GM15510 (cell line): ENCODE results near the gene RIMBP2.

ENCODE experiments used
- POLR2A ChIP-seq: IDR thresholded peaks from 3 replicates; pipeline ENCODE4 v1.6.1; 2011; ENCODE audit warnings: borderline replicate concordance; ENCODE audit not compliant: insufficient read length; ENCODE audit errors: extremely low read depth

The RIMBP2 gene

GRCh38 chr12:130477266-130477665 is 238.8 kb downstream of the RIMBP2 start:
- TF ChIP-seq POLR2A = no peak

DNA sequence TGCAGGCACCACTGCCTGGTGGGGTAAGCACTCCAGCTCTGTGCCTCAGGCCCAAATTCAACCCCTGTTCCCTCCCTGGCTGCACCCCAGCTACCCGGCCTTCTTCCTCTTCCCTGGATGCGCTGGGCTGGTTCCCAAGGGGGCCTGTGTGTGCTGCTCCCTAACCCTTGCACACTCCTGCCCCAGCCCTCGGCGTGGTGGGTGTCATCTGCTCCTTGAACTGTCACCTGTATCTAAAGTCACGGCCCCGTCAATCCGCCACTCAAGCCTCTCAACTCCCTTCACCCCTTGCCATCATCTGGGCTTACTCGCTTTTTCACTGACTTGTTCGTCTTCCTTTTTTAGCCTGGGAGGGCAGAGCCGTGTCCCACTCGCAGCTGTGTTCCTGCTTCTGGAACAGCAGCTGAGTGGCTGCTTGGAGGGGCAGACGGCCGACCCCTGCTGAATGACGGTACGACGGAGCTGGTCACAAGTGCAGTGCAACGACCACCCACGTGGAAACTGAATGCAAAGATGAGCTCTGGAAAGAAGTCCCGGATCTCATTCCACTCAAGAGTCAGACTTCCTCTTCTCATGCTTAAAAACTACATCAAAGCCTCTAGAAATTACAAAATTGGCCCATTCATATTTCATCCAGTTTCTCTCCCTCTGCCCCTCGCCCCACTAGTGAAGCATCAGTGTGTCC is 239.5 kb downstream of the RIMBP2 start:
- no peak for TF ChIP-seq POLR2A

- no peak for TF ChIP-seq POLR2A
These were observed 241.4 kb downstream of the RIMBP2 start for GRCh38 chr12:130474599-130475269.

- no peak for TF ChIP-seq POLR2A
These were observed 242.8 kb downstream of the RIMBP2 start for GRCh38 chr12:130473266-130473665.

DNA sequence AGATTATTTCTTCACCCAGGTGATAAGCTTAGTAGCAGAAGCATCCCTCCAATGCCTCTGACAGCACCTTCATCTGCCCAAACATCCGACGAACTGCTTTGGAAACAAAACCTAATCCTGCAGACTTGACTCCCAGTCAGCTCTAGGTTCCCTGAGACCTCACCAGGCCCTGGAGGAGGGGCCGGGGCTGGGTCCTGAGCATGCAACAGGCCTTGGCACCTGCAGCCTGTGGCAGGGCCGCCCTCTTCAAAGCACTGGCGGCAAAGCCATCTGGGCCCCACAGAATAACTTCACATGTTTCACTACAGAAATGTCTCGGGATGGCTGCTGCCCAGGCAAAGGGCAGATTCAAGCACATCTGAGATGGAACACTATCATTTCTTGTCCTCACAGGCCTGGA is 245.1 kb downstream of the RIMBP2 start:
- no peak for TF ChIP-seq POLR2A

DNA sequence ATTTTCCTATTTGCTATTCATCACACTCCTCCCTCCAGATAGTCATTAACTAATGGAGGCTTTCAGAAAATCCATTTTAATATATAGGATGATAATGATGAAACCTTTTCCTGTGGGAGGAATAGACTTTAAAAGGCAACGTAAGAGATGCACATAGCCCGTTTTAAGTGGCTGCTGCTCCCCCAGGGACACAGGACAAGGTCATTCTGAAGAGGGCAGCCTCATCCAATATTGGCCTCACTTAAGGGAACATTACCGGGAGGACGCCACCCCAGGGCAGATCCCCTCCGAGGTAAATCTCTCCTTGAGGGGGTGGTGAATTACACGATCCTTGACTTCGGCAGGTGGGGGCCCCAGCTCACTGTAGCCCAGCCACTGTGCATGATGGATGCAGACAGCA is 246.5 kb downstream of the RIMBP2 start:
- TF ChIP-seq POLR2A = no peak

GRCh38 chr12:130468700-130469245 is 247.3 kb downstream of the RIMBP2 start:
- TF ChIP-seq POLR2A = no peak

DNA sequence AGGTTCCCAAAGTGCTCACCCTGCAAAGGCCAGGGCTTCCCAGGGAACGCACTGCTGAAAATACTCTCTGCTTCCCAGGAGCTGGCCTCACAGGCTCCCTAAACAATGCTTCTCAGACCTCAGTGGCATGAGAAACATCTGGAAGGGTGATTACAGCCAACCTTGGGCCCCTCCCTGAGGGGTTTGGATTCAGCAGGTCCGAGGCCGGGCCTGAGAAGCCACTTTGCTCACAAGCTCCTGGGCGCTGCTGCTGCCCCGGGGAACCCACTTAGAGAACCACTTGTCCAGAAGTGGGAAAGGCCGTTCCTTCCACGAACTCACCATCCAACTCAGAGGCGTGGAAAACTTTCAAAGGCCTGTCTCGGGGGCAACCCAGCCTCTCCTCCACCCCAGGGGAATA is 247.9 kb downstream of the RIMBP2 start:
- no peak for TF ChIP-seq POLR2A

- TF ChIP-seq POLR2A = no peak
These were observed 250.5 kb downstream of the RIMBP2 start for GRCh38 chr12:130465626-130466025.

- no peak for TF ChIP-seq POLR2A
These were observed 251.1 kb downstream of the RIMBP2 start for GRCh38 chr12:130465046-130465445.

DNA sequence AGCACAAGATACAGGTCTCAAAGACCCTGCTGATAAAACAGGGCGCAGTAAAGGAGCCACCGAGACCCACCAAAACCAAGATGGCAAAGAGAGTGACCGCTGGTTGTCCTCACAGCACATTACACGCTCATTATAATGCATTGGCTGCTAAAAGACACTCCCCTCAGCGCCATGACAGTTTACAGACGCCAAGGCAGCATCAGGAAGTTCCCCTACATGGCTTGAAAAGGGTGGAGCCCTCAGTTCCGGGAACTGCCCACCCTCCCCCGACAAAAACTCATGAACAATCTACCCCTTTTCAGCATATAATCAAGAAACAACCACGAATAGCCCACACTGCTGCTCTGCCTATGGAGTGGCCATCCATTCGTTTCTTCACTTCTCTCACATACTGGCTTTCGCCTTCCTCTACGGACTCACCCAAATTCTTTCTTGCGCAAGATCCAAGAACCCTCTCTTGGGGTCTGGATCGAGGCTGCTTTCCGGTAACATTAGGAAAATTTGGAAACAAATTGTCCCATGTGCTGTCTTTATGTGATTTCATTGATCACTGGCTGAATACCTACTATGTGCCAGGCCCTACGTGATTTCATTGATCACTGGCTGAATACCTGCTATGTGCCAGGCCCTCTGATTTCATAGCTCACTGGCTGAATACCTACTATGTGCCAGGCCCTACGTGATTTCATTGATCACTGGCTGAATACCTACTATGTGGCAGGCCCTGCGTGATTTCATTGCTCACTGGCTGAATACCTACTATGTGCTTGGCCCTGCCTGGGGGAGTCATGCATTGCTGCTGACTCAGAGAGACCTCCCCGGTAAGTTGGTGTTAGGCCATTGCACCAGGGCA is 252.1 kb downstream of the RIMBP2 start:
- TF ChIP-seq POLR2A = no peak

GRCh38 chr12:130463275-130463658 is 252.8 kb downstream of the RIMBP2 start:
- TF ChIP-seq POLR2A = no peak

DNA sequence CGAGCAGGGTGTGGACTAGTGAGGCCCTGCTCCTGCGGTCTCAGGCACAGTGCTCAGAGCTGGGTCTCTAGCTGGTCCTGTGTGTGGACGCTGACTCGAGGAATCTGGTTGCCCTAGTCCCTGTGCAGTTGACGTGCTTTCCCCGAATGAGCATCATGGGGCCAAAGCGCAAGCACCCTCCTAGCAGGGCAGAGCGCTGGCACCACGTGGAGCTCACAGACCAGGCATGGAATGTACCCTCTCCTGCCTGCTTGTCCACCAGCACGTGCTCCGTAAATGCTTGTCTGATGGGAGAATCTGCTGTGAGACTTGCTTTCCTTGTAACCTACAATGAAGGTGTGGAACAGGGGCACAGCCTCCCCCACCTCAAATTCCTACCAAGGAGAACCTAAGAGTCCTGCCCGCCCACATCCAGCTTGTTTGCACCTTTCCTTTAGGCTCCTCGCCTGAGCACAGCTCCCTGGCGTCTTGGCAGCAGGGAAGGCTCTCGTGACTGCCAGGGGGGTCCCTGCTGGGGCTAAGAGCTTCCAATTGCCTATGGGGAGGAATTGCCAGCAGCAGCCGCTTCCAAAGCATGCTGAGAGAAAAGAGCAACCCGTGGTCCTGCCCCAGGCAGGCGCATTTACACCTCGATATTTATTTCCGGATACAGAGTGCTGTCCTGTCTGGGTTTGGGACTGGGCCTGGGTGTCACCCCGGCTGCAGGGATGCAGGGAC is 253.4 kb downstream of the RIMBP2 start:
- no peak for TF ChIP-seq POLR2A

GRCh38 chr12:130461839-130462557 is 254.1 kb downstream of the RIMBP2 start:
- no peak for TF ChIP-seq POLR2A

GRCh38 chr12:130461447-130461815 is 254.7 kb downstream of the RIMBP2 start:
- TF ChIP-seq POLR2A = no peak
